ENCODE data around the gene PVALB.
"Not testable (repeated sequence)": the region's sequence is repeated elsewhere in the genome, so short reads cannot be mapped to it uniquely, and the experiment has no call there.

PVALB gene

DNA sequence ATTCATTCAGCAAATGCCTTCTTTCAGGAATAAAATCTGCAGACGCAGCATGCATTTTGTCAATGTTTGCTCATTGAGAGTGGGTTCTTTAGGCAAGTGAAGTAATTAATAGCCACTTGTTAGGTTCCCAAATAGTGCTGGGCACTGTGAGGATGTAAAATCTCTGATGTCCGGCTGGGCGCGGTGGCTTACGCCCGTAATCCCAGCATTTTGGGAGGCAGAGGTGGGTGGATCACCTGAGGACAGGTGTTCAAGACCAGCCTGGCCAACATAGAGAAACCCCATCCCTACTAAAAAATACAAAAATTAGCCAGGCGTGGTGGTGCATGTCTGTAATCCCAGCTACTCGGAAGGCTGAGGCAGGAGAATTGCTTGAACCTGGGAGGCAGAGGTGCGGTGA lies 62.0 kb downstream of the PVALB start:
- not testable (repeated sequence) for DNase-seq

DNA sequence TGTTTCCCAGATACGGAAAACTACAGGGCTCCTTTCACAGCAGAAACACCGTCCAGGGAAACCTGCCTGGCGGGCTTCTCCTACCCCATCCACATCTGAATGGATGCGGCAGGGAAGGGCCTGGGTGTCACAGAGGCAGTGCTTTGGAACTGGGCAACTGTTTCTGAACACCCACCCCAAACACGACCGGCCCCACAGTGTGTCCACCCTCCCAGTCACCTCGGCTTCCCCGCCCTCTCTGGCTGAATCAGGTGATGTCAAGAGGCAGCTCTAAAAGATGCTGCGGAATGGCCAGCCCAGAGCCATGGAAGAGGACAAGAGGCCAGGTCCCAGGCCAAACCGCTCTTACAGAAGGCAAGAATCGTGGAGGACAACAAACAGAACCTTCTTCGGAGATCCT lies 62.9 kb downstream of the PVALB start:
- DNase-seq: no peak

DNA sequence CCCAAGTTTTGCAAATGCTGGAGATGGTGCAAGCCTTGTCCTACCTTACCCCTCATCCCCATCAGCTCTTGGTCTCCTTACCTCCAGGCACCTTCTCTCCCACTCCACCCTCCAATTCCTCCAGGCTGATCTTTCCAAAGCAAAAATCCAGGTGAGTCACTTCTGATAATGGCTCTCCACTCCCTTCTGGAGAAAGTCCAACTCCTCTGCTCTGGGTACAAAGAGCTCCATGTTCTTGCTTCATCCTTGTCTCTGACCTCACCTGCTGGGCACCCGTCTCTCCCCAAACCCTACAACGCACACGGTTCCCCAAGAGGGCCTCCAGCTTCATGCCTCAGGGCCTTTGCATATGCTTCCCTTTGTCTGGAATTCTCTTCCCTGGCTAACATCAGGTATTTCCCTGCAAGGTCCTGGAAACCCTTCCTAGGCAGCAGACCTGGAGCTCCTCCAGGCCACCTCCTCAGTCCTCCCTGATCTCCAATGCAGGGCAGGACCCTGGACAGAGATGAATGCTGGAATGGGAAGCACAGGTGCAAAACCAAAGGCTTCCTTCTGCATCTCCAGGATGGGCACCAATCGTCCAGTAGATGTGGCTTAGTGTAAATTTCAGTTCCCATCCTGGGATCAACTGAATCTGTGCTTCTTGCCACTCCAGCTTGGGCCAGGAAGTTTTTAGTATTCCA lies 63.6 kb downstream of the PVALB start:
- DNase-seq: no peak
